T-helper 1 cell treated with Interleukin-12 subunit alpha and Interleukin-12 subunit beta and Interleukin-4 antibody, amounts not matched to agents 30 ng/mL and 1 ng/mL, for 36 hours (primary cell): Measurements from ENCODE around the gene PILRA. TPM values are rescaled to one million over a fixed set of nuclear protein-coding genes. Genes with fewer than 3 reads are reported as not detected.
"Not testable (repeated sequence)": the region's sequence is repeated elsewhere in the genome, so short reads cannot be mapped to it uniquely, and the experiment has no call there.

Experiments used
- intact Hi-C: fragments of 100-400 bp; cut with micrococcal nuclease; formaldehyde crosslinking; loops from one replicate; pipeline ENCODE4 v1.15.1; 2024
- total RNA-seq: library from RNA; stranded (reverse); gene quantifications from 2 replicates; pipeline ENCODE4 v1.2.3, GENCODE V29; 2022

Gene PILRA
- total RNA-seq: 11.7 and 11.8 TPM in 2 replicates

DNA sequence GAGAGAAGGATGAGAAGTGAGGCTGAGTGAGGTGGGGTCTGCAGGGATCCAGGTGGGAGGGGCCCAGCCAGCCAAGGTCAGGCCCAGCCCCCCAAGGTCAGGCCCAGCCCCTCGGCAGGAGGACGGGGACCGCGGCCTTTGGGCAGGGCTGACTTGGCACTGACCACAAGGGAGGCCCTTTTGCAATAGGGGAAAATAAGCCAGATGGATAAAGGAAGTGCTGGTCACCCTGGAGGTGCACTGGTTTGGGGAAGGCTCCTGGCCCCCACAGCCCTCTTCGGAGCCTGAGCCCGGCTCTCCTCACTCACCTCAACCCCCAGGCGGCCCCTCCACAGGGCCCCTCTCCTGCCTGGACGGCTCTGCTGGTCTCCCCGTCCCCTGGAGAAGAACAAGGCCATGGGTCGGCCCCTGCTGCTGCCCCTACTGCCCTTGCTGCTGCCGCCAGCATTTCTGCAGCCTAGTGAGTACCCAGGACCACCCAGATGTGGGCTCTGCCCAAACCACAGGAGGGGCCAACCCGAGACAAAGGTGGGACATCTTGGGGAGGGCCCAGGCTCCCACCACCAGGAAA is at the start of gene PILRA:
TSS of gene PILRA (plus strand) at position 227 of the 571 bp plus-strand sequence. CDS start at position 397, 170 bp downstream.
- intact Hi-C loops: no loop called here

DNA sequence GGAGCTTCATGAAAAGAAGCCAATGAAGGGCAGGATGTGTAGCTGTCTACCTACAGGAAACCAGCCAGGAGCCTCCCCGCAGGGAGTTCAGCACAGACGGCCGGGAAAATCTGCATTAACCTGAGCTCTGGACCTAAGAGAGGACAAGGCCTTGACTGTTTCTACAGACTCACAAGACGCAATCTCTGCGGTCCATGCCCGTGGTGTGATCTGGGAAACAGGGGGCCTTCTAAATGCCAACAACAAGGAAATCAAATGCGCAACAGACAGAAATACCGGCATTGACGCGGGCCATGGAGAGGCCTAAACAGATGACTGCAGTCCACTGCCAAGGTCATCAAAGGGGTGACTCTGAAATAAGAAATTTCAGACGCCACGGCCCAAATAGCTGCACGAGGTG is 49.1 kb upstream of the PILRA start:
- intact Hi-C loops: not testable (repeated sequence)

DNA sequence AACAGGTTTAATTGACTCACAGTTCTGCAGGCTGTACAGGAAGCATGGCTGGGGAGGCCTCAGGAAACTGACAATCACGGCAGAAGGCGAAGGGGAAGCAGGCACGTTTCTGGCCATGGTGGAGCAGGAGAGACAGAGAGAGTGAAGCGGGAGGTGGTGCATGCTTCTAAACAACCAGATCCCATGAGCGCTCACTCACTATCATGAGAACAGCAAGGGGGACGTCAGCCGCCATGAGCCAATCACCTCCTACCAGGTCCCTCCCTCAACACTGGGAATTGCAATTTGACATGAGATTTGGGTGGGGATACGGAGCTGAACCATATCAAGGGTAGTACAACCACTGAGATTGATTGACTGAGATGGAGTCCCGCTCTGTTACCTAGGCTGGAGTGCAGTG is 47.6 kb upstream of the PILRA start:
- intact Hi-C loops: not testable (repeated sequence)

DNA sequence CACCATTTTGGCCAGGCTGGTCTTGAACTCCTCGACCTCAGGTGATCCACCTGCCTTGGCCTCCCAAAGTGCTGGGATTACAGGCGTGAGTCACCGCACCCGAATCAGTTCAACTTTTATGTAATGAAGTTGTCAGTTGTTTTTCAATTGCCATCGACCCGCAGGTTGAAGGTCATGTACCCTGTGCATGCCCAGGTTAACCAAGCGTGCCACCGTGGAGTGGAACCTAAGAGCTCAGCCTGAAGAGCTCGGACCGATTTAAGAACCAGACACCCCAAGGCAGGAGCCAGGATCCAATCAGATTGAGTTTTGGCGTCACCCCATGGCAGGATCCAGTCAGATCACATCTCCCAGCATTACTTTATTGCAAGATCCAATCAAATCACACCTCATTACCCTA is 46.4 kb upstream of the PILRA start:
- intact Hi-C loops: not testable (repeated sequence)

DNA sequence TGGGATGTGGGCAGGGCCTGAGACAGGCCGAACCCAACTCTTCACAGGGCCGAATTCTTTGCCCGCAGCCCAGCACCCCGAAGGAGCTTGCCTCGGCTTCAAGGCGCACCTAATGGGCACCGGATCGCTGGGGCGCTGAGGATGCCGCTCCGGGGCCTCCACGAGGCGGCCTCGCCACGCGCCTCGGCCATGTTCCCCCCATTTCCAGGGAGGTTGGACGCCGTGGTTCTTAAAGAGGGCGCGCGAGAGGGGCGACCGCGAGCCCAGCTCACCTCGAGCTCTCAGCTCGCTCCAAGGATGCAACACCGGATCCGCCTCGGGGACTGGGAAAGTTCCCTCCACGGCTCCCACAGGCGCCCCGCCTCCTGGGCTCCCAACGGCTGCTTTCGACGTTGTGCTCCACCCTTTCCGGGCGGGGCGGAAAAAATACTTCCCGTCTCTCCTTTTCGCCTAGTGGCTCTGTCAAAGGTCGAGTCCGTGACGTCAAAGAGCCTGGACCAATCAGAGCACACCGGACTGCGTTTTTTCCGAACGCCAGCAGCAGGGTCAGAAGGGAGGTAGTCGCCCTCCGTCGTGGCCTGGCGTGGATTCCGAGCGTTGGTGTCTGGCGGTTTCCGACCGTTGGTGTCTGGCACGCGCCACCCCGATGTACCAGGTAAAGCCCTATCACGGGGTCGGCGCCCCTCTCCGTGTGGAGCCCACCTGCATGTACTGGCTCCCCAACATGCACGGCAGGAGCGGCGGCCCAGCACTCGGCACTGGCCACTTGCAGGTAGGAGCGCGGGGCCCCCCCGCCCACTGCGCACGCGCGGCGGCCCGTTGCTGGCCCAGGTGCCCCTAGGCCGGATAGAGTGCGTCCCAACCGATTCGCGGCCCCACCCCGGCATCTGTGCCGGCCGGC is 37.5 kb upstream of the PILRA start:
- intact Hi-C loops: loop anchor here (1.0 to 2.0 kb wide), 2 partner anchors 9 to 93 kb away; partner anchors contain the start of genes MEPCE and ZCWPW1

DNA sequence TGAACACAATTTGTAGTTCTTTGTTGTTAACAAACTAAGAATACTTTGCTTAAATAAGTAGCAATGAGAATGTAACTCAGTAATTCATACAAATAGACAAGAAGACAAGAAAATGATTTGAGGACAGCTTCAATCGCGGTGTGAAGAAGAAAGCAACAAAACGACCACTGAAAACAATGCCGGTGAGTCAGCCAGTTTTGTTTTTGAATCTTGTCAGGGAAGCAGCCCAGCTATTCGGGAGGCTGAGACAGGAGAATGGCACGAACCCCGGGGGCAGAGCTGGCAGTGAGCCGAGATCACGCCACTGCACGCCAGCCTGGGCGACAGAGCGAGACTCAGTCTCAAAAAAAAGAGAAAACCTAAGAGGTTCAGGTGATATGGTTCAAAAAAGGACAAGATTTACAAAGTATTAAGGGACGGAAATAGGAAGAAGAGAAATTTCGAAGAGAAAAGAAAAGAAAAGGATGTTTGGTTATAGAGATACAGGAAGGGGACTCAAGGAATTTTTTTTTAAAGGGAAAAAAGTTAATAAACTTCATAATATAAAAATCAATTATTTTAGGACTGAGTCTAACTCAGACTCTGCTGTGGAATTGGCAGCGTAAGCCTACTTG is 35.1 kb upstream of the PILRA start:
- intact Hi-C loops: not testable (repeated sequence)

DNA sequence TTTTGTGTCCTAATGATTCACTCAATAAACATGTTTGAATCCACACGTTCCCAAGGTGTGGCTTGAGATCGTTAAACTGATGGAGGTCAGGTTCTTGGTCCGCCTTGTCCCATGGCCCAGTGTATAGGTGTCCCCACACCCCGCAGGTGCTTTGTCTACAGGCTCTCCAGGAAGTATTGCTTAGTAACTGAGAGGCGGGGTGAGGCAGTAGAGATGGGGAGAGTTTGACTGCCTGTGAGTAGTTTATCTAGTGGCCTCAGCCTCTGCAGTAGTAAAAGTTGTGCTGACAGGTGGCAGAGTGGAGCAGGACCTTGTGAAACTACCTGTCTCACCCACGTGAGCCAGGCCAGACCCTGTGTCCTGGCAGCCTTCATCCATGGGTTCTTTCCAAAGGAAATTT is 32.0 kb upstream of the PILRA start:
- intact Hi-C loops: not testable (repeated sequence)

DNA sequence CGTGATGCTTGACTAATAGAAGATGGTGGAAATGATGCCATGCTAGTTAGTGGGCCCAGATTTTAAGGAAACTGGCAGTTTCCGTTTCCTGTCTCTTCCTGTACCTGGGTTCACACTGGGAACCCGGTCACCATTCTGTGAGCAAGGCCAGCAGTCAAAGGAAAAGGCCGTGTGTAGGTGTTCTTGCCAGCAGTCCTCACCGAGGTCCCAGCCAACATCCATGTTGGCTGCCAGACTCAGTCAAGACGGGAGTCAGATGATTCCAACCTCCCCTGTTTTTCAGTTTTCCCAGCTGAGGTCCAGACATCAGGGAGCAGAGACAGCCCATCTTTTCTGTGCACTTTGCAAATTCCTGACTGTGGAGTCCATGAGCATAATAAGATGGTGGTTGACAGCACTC is 30.5 kb upstream of the PILRA start:
- intact Hi-C loops: no loop called here

DNA sequence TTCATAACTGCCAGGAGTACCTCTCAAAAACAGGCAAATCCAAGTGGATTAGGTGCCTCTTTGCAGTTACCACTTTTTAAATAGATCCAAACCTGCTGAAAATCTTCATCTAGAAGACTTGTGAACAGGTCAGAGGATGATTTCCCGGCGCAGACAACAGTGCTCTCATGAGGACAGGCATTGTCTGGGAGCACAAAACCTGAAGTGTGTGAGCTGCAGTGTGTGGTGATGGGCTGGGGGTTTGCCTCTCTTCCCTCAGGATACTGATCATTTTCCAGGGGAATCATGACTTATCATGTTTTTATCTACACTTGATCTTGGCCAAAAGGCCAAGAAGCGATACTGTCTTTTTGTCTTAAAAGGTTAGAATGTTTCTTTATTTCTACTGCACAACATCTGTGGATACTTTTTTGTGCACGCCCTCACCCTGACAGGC is 29.1 kb upstream of the PILRA start:
- intact Hi-C loops: loop anchor here (1.0 to 2.0 kb wide), 5 partner anchors 53 to 211 kb away; partner anchors contain the start of gene ZCWPW1

DNA sequence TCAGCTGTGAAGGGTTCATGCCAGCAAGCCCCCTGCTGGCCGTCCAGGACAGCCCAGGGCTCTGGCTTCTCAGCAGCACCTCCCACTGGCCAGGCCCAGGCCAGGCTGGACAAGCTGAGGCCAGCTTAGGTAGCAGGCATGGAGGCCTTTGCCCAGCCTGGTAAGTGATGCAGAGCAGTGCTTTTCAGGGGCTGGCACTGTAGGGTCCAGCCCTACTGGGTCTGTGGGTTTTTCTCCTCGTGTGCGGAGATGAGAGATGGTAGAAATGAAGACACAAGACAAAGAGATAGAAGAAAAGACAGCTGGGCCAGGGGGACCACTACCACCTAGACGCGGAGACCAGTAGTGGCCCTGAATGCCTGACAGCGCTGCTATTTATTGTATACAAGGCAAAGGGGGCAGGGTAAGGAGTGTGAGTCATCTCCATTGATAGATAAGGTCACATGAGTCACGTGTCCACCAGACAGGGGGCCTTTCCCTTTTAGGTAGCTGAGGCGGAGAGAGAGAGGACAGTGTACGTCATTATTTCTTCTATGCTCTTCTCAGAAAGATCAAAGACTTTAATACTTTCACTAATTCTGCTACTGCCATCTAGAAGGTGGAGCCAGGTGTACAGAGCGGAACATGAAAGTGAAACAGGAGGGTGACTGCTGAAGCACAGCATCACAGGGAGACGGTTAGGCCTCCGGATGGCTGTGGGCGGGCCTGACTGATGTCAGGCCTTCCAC is 28.6 kb upstream of the PILRA start:
- intact Hi-C loops: loop anchor here (1.0 to 2.0 kb wide), 7 partner anchors 8 to 212 kb away; partner anchors contain the start of gene ZCWPW1

DNA sequence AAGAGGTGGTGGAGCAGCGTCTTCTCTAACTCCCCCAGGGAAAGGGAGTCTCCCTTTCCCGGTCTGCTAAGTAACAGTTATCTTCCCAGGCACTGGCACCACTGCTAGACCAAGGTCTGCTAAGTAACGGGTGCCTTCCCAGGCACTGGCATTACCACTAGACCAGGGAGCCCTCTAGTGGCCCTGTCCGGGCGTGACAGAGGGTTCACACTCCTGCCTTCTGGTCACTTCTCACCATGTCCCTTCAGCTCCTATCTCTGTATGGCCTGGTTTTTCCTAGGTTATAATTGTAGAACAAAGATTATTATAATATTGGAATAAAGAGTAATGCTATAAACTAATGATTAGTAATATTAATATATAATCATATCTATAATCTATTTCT is 28.0 kb upstream of the PILRA start:
- intact Hi-C loops: loop anchor here (1.0 to 2.0 kb wide), 5 partner anchors 9 to 212 kb away; no protein-coding TSS in a partner anchor

DNA sequence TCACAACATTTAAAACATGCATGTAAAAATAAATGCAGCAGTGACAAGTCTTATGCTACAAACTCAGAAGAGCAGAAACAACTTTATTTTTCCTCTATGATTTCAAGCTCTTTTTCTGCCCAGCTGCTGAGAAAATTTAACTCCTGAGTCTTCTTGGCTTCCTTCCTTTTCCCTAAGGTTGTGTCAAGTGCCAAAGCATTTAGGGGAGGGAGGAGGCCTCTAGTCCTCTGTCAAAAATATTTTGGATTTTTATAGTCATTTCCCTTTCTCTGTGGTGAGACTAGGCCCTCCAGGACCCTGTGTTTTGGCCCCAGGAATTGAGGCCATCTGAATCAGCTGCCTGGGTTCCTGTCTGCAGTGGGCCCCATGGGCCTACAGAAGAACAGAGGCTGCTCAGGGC is 26.4 kb upstream of the PILRA start:
- intact Hi-C loops: no loop called here

DNA sequence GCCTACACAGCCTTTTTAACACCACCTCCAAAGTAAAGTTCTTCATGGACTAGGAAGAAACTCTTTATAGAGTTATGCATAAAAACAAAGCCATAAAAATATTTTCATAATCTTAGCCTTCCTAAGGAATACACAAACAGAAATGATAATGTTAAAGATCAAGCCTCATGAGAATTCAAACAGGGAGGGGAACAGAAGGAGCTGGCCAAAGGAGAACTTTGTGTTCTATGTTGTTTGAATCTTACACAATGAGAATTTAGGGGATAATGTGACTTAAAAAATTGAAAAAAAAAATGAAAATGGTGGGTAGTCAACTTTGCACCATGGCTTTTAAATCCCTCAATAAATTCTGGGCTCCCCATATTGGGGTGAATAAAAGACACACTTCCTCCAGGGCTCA is 24.5 kb upstream of the PILRA start:
- intact Hi-C loops: no loop called here

DNA sequence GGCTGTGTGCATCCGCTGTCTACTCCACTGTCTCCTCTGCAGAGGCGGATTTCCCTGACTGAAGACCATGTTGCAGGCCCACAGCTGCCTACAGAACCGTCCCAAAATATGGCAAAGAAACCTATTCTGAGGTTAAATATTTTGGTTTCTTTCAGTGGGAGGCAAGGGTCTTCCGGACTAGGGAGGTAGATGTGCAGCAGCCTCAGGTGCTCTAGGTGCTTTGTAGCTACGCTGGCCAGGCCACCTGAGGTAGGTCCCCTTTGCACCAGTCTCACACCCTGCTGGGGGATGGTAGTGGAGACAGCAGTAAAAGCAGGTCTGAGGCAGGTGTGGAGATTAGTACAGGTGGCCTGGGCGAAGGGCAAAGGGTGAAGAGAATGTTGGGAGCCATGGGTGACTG is 23.5 kb upstream of the PILRA start:
- intact Hi-C loops: no loop called here

DNA sequence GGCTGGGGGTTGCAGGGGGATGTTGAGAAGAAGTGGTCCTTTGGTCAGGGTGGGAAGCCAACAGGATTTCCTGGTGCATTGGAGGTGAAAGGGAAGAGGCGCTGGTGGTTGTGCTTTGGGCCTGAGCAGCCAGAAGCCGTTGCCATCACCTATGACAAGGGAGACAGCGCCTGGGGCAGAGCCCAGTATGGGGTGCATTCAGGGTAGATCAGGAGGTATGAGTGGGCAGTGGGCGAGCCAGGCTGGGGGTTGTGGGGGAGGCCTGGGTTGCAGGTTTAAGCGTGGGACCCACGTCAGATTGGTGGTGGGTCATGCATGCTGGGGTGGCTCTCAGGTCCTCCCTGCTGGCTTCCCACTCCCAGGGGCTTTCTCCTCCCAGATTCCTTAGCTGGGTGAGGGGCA is 21.6 kb upstream of the PILRA start:
- intact Hi-C loops: no loop called here

DNA sequence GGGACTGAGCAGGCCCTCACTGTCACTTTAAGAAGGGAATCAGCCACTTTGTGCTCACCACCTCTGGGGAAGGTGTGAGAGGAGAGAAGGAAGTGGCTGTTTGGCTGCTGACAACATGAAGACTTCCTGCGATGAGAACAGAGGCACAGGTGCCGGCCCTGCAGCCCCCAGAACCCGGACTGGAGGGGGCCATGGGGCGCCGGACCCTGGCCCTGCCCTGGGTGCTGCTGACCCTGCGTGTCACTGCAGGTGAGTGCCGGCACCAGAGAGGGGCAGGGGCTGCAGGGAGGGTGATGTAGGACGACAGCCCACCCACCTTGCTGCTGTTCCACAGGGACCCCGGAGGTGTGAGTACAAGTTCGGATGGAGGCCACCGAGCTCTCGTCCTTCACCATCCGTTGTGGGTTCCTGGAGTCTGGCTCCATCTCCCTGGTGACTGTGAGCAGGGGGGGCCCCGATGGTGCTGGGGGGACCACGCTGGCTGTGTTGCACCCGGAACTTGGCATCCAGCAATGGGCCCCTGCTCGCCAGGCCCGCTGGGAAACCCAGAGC is 21.0 kb upstream of the PILRA start:
- intact Hi-C loops: not testable (repeated sequence)

DNA sequence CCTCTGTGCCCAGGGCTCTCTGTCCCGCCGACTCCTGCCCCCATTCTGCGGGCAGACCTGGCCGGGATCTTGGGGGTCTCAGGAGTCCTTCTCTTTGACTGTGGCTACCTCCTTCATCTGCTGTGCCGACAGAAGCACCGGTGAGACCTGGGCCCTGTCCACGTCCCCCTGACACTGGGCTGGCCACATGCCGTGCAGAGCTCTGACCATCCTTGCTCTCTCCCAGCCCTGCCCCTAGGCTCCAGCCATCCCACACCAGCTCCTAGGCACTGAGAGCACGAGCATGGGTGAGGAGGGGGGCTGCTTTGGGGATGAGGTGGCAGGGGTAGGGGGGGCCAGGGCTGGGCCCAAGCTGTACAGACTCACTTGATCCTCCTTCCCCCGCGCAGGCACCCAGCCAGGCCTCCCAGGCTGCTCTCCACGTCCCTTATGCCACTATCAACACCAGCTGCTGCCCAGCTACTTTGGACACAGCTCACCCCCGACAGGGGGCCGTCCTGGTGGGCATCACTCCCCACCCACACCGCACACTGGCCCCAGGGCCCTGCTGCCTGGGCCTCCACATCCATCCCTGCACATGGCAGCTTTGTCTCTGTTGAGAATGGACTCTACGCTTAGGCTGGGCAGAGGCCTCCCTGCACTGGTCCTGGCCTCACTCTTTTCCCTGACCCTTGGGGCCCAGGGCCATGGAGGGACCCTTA is 20.2 kb upstream of the PILRA start:
- intact Hi-C loops: no loop called here

DNA sequence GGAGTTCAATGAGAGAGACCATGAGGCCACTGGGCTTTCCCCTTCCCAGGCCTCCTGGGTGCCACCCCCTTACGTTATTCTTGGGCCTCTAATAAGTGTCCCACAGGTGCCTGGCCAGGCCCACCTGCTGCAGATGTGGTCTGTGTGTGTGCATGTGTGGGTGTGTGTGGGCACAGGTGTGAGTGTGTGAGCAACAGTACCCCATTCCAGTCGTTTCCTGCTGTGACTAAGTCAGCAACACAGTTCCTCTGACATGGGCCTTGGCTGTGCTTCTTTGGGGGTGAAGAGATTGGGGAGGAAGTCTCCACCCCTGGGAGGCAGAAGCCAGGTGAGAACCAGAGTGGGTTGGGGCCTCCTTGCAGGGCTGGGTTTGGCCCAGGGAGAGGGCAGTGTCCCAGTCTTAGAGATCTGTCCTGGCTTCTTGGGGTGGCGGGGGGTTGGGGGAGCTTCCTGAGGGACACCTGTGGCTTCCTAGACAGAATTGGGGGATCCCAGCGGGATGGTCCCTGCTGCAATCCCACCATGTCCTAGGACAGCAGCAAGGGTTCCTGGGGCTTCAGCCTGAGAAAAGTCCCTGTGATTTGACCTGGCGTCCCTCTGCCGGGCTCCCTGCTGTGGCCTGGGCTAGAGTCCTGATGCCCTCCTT is 19.5 kb upstream of the PILRA start:
- intact Hi-C loops: no loop called here

DNA sequence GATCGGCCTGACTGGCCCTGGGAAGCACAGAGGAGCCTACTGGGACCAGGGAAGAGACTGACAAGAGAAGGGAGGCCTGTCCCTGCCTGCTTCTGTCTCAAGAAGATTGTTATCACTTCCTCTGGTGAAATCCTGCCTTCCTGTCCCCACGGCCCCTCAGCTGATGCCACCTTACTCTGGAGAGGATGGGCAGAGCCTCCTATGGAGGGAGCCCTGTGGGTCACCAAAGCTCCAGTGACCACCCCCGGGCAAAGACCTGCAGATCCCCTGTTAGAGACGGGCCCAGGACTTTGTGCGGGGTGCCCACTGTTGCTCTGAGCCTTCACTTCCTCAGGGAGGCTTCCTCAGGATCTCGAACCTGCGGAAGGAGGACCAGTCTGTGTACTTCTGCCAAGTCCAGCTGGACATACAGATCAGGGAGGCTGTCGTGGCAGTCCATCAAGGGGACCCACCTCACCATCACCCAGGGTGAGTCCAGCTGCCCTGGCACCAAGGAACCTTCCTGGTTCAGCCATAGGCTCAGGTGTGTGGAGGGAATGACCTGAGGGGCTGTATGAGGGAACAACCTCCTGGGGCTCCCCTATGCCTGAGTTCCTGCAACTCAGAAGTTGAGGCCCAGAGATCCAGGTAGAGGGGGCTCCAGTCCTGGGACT is 16.7 kb upstream of the PILRA start:
- intact Hi-C loops: no loop called here
